ENCODE data around the gene RGS13. TPM values are rescaled to one million over a fixed set of nuclear protein-coding genes. Genes with fewer than 3 reads are reported as not detected.
A peak's percentile ranks its signal among the peaks of the same experiment; 100 is the strongest.

RGS13 gene
- total RNA-seq, 2 experiments from 2014 or later = 80.4 to 214 TPM

DNA sequence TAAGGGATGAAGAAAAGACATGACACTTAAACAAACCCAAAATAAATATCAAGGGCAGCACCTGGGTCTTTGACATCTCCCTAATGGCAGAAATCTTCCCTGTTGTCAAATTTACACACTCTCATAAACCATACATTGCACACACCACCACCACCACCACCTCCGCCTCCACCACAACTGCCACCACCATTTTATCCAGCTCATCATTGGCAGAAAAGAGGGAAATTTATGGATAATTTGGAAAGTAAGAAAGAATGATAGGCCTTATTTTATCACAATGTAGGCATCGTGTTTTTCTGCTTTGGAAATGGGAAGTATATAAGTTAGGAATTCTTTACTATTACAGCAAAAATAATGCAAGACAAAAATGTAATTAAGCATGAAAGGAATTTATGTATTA lies 27.3 kb upstream of the RGS13 start:
- ChIA-PET POLR2A (interaction anchor here (0.6 to 2.7 kb wide), 16 partner anchors 13 to 411 kb away, joined by 3 to 12 read pairs (median 4); no protein-coding TSS in a partner anchor), CTCF (ENCODE audit: unreplicated experiment) (interaction anchor here (0.6 to 1.0 kb wide), 3 partner anchors 26 to 131 kb away, joined by 3 to 4 read pairs (median 3); no protein-coding TSS in a partner anchor)
- intact Hi-C loops (cut with micrococcal nuclease; ENCODE audit: unreplicated experiment) = loop anchor here (1.0 to 2.0 kb wide), 6 partner anchors 28 to 134 kb away; no protein-coding TSS in a partner anchor
- H3K4me3 ChIP-seq (ENCODE audit: low read depth, low read length, poor library complexity, severe bottlenecking) = peak overlapping the region; percentile 25
- TF ChIP-seq EZH2phosphoT487 (IDR thresholded peaks at IDR 0.05; ENCODE audit: borderline replicate concordance, low read depth, low read length) = no peak
- TF ChIP-seq, protein P1, sequence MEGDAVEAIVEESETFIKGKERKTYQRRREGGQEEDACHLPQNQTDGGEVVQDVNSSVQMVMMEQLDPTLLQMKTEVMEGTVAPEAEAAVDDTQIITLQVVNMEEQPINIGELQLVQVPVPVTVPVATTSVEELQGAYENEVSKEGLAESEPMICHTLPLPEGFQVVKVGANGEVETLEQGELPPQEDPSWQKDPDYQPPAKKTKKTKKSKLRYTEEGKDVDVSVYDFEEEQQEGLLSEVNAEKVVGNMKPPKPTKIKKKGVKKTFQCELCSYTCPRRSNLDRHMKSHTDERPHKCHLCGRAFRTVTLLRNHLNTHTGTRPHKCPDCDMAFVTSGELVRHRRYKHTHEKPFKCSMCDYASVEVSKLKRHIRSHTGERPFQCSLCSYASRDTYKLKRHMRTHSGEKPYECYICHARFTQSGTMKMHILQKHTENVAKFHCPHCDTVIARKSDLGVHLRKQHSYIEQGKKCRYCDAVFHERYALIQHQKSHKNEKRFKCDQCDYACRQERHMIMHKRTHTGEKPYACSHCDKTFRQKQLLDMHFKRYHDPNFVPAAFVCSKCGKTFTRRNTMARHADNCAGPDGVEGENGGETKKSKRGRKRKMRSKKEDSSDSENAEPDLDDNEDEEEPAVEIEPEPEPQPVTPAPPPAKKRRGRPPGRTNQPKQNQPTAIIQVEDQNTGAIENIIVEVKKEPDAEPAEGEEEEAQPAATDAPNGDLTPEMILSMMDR (conservative IDR thresholded peaks at IDR 0.05; ENCODE audit: low read length) = no peak
- H3K9me2 ChIP-seq (ENCODE audit: insufficient read depth, low read length) = no peaks in the 10 kb centered on the region
- peak overlapping the region; percentile 91 for H2AFZ ChIP-seq (ENCODE audit: low read length)
- H4K20me1 ChIP-seq (ENCODE audit: insufficient read depth, low read length) = no peaks in the 10 kb centered on the region
- H3K4me2 ChIP-seq (ENCODE audit: low read length) = peak overlapping the region; percentile 66
- TSS peak; percentile 90 for BruUV-seq (replicated peaks)
- peak overlapping the region; percentile 76 for H3K27ac ChIP-seq (ENCODE audit: low read depth, low read length, poor library complexity, severe bottlenecking)
- H3K79me2 ChIP-seq (ENCODE audit: insufficient read depth, low read depth, low read length) = peaks cover 7% of the 10 kb centered on the region; the same call in 1 of the 2 replicates
- H3K4me1 ChIP-seq (ENCODE audit: insufficient read depth, low read length, poor library complexity, severe bottlenecking) = peaks cover 67% of the 10 kb centered on the region
- no peaks in the 10 kb centered on the region; the same call in 1 of the 2 replicates for H3K9me3 ChIP-seq (ENCODE audit: low read length)
- no peaks in the 10 kb centered on the region for H3K36me3 ChIP-seq (ENCODE audit: insufficient read depth, low read length)
- no peak for DNase-seq (ENCODE audit: low spot score)

GRCh38 chr1:192609110-192610079 lies 26.6 kb upstream of the RGS13 start:
- POLR2A ChIA-PET = interaction anchor here (0.6 to 4.3 kb wide), 20 partner anchors 14 to 417 kb away, joined by 3 to 77 read pairs (median 4); no protein-coding TSS in a partner anchor
- no peaks in the 10 kb centered on the region for H3K9me2 ChIP-seq (ENCODE audit: insufficient read depth, low read length)
- H3K9me3 ChIP-seq (ENCODE audit: low read length) = no peaks in the 10 kb centered on the region; the same call in 1 of the 2 replicates
- peaks cover 7% of the 10 kb centered on the region; the same call in 1 of the 2 replicates for H3K79me2 ChIP-seq (ENCODE audit: insufficient read depth, low read depth, low read length)
- BruUV-seq (replicated peaks) = TSS peak; percentile 94
- peak; percentile 93 for DNase-seq (ENCODE audit: low spot score)
- no peaks in the 10 kb centered on the region for H4K20me1 ChIP-seq (ENCODE audit: insufficient read depth, low read length)
- H3K4me1 ChIP-seq (ENCODE audit: insufficient read depth, low read length, poor library complexity, severe bottlenecking) = peaks cover 70% of the 10 kb centered on the region
- no peaks in the 10 kb centered on the region for H3K36me3 ChIP-seq (ENCODE audit: insufficient read depth, low read length)
- H2AFZ ChIP-seq (ENCODE audit: low read length) = peak overlapping the region; percentile 91
- peak overlapping the region; percentile 35 for H3K4me3 ChIP-seq (ENCODE audit: low read depth, low read length, poor library complexity, severe bottlenecking)
- H3K4me2 ChIP-seq (ENCODE audit: low read length) = peak overlapping the region; percentile 66
- CTCF ChIA-PET (ENCODE audit: unreplicated experiment) = interaction anchor here (1.0 kb wide), 2 partner anchors 27 to 132 kb away, joined by 3 to 4 read pairs; no protein-coding TSS in a partner anchor
- no peak for TF ChIP-seq EZH2phosphoT487 (IDR thresholded peaks at IDR 0.05; ENCODE audit: borderline replicate concordance, low read depth, low read length)
- TF ChIP-seq, protein P1 (conservative IDR thresholded peaks at IDR 0.05; ENCODE audit: low read length) = peak; percentile 37; the same call in 1 of the 2 replicates
- H3K27ac ChIP-seq (ENCODE audit: low read depth, low read length, poor library complexity, severe bottlenecking) = peak overlapping the region; percentile 76
- intact Hi-C loops (cut with micrococcal nuclease; ENCODE audit: unreplicated experiment) = loop anchor here (1.0 to 2.0 kb wide), 8 partner anchors 29 to 199 kb away; partner anchors contain the start of gene RGS2

All from OCI-LY7 (cell line).